HG02571 (cell line): ENCODE data around the gene MTHFR.

Source experiments
- ATAC-seq: cut with Tn5 transposase; IDR thresholded peaks from one replicate; pipeline ENCODE4 v1.9.1; 2021; ENCODE audit warnings: mild to moderate bottlenecking, moderate library complexity; ENCODE audit not compliant: unreplicated experiment

Gene MTHFR

DNA sequence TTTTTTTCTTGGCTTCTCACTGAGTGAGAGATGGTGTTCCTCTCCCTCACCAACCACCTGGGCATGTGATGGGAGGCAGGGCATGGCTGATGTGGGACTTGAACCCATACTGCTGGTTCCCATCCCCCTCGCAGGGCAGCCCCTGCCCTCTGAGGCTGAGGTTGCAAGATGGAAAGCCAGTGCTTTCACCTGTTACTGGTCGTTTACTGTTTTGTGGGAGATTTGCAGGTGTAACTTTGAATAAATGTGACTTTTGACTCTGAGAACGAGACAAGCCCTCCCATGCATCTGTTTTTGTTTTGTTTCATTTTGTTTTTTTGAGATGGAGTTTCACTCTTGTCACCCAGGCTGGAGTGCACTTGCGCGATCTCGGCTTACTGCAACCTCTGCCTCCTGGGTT lies 22.2 kb downstream of the MTHFR start:
- ATAC-seq: no peak

DNA sequence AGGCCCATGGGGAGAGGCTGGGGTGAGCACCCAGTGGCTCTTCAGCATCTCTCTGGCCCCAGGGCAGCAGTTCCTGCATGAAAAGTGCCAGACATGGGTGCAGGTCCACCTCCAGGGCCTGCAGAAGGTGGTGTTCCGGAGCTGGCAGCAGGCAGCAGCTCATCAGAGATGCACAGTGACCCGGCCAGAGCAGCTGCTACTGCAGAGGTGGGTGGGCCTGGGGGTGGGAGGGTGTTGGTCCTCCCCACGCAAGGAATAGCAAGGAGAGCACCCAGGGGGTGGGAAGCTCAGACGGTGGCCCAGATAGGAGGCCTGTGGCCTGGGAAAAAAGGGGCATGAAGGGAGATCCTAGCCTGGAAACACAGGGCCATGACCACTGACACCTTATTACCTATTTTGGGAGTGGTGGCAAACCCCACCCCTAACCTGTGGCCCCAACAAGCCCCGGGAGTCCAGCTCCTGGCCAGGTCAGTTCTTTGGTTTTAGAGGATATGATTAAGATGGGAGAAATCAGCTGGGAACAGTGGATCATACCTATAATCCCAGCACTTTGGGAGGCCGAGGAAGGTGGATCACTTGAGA lies 23.5 kb downstream of the MTHFR start:
- ATAC-seq: no peak

DNA sequence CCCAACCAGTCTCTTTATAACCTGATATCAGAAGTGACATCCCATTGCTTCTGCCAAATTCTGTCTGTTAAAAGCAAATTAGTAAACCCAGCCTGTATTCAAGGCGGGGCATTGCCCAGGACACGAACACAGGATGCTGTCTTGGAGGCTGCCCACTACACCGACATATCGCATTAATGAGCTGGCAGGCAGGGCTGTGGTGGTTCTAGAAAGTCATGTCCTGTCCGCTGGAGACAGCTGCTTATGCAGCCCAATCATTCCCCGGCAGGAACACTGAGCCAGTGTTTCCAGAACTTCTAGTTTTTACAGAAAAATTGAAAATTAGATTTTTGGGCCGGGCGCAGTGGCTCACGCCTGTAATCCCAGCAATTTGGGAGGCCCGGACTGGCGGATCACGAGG lies 24.5 kb downstream of the MTHFR start:
- ATAC-seq: no peak

DNA sequence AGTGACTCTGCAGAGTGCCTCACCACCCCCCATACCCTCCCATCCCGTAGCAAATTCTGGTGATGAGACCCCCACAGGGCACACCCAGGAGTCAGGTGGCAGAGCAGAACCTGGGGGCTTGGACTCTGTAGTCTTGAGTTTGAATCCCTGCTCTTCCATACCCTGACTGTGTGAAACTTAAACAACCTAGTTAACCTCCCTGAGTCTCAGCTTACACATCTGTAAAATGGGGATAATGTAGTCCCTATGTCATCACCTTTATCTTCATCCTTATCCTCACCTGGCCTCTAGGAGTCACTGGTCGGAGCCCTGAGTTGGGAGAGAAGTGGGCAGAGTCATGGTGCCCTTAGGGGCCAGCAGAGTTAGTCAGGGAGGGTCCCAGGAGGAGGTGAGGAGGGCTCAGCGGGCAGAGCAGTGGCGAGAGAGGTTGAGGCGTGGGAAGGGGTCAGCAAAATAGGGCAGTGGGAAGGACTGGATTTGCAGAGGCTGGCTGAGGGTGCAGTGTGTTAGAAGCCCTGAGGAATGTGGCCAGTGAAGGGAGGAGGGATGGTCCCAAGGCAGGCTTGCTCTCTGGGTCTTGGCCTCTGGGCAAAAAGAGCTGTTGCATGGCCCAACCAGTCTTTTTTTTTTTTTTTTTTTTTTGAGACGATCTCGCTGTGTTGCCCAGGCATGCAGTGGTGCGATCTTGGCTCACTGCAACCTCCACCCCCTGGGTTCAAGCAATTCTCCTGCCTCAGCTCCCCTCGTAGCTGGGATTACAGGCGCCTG lies 25.2 kb downstream of the MTHFR start:
- no peak for ATAC-seq

DNA sequence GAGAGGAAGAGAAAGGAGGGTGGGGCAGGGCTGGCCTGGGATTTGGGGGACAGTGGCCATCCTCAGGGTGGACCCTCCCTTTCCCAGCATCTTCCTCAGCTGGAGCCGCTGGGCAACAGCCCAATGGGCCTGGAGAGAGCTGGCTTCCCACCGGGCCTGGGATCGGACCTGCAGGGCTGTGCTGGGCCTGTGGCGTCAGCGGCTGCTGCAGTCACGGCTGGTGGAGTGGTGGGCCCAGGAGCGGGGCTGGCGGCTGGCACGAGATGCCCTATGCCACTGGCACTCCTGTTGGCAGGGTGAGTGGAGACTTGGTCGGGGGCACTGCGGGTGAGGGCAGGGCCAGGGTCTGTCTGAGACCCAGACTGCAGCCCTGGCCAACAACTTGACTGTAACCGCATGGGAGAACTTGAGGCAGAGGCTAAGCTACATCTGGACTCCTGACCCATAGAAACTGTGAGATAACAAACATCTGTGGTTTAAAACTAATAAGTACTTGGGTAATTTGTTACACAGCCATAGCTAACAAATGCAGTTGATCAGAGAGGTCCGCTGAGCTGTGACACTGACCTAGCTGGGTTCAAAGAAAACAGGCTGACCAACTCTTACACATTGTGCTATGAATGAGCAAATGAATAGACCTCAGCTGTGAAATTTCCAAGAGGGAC lies 25.9 kb downstream of the MTHFR start:
- no peak for ATAC-seq

DNA sequence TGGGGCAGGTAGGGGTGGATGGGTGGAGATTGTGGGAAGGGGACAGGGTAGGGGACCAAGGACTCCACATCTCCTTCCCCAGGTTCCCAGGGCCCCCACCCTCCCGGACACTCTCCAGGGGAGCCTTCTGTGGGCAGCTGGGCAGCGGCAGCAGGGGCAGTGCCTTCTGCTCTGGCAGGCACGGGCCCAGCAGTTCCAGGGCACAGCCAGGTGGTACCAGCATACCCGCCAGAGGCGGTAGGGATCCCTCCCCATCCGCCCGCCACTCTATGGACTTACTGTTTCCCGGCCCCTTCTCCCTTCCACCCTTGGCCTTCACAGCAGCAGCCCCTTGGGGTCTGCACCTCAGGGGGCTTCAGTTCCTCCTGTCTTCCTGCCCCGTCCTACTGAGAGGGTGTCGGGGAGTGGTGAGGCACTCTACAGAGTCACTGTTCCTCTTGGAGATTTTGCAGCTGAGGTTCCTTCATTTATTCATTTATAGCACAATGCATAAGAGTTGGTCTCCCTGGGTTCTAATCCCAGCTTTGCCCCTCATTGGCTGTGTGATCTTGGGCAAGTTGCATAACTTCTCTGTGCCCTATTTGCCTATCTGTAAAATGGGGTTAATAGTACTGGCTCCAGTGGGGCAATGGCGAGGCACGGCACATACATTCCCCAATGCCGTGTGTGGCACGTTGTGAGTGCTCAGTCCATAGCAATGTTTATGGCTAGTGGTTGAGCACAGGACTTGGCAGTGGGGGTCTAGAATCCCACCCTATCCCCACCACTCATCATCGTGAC lies 26.7 kb downstream of the MTHFR start:
- ATAC-seq: no peak

DNA sequence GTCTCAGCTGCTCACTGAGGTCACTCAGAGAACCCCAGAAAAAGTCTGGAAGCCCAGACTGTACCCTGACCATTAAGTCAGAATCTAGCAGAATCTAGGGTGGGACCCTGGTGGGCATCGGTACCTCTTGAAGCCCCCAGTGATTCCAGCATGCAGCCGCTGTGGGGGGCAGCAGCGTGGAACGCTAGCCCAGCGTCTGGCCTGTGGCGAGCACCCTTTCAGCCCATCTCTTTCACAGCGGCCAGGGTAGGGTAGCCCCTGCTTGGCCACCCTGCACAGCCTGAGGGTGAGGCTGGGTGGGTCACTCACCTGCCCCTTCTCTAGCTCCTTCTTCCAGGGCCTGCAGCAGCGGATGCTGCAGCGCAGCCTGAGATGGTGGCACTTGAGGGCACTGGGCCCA lies 27.4 kb downstream of the MTHFR start:
- ATAC-seq: no peak

DNA sequence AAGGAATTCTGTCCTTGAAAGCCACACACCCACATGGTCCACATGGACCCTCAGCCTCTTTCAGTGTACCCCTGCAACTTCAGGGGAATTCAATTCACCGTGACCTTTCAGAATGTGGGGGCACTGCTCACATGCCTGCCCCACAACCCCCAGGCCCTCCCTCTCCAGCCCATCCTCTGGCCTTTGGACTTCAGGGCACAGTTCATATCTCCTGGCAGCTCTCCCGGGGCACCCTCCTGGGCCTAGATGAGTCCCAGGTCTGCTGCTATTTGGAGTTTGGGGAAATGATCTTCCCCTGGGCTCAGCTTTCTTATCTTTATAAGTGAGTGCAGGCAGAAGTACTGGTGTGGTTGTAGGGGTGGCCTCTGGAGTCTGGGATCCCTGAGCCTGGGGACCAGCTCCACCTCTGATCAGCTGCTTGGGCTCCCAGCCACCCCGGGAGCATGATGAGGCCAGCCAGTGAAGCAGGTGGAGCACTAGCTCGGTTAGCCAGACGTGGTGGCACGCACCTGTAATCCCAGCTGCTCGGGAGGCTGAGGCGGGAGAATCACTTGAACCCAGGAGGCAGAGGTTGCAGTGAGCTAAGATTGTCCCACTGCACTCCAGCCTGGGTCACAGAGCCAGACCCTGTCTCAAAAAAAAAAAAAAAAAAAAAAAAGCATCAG lies 28.0 kb downstream of the MTHFR start:
- no peak for ATAC-seq

DNA sequence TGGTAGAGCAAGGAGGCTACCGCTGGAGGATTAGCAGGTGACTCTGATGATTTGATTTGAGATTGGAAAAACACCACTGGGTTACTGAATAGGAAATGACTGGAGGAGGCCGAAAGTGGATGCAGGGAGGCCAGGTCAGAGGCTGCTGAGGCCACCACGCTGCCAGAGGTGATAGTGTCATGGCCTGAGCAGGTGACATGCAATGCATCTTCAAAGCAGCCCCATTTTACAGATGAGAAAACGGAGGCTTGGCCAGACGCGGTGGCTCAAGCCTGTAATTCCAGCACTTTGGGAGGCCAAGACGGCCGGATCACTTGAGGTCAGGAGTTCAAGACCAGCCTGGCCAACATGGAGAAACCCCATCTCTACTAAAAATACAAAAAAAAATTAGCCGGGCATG lies 31.0 kb downstream of the MTHFR start:
- ATAC-seq: no peak

DNA sequence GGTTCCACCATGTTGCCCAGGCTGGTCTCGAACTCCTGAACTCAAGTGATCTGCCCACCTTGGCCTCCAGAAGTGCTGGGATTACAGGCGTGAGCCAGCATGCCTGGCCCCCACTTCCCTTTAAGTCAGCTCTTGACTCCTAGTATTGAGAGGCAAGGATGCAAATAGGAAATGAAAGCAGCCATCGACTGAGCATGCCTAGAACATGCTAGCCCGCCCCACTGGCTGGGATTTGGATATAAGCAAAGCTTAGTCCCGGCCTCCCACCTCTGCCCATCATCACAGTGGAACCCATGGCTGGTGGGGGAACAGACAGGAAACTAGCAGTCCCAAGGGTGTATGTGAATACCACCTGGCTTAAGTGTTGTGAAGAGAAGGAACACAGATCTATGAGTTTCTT lies 33.3 kb downstream of the MTHFR start:
- ATAC-seq: no peak

DNA sequence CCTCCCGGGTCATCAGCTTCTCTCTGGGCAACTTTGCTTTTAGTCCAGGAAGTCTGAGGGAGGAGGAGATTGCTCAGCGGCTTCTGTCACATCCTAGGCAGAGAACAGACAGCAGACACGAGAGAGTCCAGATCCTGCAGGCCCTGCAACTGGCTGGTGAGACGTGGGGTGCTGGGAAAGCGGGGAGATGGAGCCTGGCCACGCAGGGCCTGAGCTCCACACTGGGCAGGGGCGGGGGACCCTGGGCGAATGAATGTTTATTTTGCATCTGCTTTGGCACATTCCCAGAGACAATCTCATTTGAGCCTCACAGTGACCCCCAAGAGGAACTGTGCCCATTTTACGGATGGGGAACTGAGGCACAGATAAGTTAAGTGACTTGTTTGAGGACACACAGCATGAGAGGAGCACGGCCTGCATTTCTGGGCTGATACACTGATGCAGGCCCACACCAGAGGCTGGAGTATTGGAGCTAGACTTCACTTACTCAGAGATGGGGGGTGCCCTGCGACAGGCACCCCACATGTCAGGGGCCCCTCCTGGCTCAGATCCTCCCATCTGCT lies 34.2 kb downstream of the MTHFR start:
- no peak for ATAC-seq

DNA sequence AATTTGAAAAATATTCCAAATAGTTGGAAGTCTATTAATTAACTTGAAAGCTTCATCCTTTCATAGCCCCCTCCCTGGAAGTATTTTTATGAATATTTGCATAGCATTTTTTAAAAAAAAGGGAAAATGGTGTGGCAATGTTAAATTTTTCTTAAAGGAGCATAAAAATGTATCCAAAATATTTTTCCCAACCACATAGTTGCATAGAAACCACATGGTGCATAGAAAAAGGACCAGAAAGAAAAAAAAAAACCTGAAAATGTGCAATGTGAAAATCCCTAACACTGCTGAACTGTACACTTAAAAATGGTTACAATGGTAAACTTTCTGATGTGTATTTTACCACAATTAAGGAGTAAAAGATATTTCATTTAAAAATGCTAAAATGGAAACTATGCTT lies 35.8 kb downstream of the MTHFR start:
- no peak for ATAC-seq

DNA sequence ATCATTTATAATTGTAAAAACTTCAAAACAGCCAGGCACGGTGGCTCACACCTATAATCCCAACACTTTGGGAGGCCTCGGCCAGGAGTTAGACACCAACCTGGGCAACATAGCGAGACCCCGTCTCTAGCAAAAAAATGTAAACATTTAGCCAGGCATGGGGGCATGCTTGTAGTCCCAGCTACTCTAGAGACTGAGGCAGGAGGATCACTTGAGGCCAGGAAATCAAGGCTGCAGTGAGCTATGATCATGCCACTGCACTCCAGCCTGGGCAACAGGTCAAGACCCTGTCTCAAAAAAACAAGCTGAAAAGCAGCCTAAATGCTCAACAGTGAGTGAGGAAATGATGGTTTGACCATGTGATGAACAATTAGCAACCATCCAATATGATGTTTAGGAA lies 36.5 kb downstream of the MTHFR start:
- ATAC-seq: no peak

DNA sequence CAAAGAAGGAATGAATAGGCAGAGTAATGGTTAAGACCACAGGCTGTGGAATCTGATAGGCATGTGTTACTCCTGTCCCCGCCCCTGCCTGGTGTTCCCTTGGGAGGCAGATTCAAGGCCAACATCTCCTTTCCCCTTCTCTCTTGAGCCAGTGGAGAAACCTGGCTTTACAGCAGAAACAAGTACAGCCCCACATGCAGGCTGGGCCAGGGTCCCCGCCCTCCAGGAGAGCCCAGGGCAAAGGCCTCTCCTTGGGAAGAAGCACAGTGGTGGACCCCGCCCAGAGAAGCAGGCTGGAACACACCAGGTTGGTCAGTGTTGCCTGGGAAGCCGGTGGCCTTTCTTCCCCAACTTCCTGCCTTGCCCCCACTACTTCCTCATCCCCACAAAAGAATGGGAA lies 36.9 kb downstream of the MTHFR start:
- ATAC-seq: no peak

DNA sequence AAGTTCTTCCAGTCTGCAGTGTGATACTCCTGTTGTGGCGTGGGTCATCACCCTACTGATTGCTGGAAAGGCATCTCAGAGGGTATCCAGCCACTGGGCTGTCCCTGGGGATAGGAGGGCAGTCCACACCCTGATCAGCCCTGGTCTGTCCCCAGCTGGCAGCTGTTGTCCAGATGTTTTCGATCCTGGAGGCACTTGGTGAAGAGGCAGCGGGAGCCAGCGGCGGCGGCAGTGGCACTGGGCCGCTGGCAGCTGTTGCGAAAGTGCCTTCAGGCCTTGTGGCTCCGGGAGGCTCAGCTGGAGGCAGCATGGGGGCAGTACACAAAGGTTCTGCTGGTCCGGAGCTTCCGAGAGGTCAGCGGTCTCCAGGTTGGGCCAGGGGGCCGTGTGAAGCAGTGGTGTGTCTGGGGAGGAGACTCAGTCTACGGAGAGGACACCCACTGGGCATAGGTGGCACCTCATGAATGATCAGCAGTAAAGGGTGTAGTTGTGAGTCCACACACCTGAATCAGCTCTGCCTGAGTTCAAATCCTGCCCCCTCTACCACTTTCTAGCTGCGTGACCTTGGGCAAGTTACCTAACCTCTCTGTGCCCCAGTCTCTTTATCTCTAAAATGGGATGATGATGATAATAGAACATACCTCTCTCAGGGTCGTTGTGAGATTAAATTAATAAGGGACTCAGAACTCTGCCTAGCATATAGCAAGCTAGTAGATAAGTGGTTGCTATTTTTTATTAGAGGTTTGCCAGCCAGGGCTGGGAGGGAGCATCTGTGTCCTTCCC lies 37.7 kb downstream of the MTHFR start:
- ATAC-seq: no peak

DNA sequence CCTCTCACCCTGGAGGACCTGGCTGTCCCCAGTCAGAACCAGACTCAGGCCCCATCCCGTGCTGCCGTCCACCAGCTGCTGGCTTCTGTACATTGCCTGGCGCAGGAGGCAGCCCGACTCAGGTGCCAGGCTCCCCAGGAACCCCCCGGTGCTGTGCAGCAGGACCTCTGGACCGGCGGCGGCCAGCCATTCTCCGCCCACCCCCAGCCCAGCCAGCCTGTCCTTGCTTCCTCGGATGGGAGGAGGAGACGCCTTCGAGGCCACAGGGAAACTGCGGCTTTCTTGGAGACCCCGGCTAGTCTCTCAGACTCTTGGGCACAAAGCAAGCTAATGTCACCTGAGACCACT lies 39.4 kb downstream of the MTHFR start:
- no peak for ATAC-seq

DNA sequence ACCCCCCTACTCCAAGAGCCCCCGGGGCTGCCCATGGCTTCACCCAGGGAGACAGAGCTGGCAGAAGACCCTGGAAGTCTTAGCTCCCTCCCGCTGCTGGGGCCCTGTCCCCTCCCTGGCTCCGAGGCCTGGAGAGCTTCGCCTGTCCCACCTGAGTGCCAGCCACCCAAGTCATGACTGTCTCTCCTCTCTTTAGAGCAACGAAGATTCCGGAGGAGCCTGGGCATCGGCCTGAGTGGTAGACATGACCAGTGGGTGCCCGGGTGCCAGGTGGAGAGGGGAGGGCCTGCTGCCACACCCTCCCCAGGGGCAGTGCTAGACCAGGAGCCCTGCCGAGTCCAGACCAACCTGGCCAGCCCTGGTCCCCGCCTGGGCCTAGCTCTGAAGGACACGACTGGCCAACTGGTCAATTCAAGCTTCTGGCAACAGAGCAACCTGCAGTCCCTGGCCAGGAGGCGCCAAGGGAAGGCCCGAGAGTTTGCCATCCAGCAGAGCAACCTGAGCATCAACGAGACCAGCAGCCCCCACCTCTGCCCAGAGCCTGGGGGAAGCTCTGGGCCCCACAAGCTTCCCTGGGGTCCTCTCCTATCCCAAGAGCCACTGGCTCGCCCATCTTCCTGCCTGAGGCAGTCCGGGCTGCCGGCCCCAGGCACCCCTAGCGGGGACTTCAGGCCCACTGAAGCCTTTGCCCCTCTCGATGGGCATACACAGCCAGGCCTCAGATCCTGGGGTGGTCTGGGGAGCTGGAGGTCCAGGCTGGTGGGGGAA lies 39.9 kb downstream of the MTHFR start:
- ATAC-seq: no peak

DNA sequence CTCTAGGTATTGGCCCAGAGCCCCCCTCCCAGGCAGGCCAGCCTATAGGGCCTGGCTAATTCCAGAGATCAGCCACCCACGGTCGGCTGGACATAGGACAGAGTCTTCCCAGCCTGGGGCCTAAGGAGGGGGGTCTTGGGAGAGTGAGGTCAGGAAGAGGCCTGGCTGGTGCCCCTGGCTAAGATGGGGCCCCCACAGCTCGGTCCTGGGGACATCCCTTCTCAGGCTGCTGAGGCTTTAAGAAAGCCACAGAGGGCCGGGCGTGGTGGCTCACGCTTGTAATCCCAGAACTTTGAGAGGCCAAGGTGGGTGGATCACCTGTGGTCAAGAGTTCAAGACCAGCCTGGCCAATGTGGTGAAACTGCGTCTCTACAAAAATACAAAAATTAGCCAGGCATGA lies 41.2 kb downstream of the MTHFR start:
- no peak for ATAC-seq

DNA sequence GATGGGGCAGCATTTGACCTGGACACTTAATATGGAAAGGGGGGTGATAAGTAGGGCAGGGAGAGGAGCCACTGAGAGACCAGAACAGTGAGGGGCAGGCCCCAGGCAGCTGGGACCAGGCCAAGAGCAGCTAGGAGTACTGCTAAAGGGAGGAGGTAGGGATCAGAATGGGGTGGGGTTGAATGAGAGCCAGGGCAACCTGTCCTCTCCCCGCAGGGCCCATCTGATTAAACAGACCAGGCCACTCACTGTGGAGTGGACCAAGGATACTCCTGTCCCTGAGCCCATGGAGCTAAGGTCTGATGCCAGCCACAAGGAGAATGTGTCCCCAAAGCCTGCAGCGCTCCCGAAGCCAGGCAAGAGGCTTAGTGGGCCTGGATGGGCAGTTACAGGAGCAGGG lies 41.6 kb downstream of the MTHFR start:
- no peak for ATAC-seq
